GM23248 (cell line): Measurements from ENCODE around the gene ACACB.

ENCODE experiments used
- EZH2 ChIP-seq: fragments of 200-600 bp; sonication (generic); IDR thresholded peaks from 2 replicates; pipeline ENCODE4 v1.6.1; 2018; ENCODE audit warnings: antibody characterized with exemption, mild to moderate bottlenecking; ENCODE audit not compliant: insufficient read depth, poor library complexity, severe bottlenecking
- EZH2phosphoT487 ChIP-seq: fragments of 200-600 bp; sonication (generic); IDR thresholded peaks from 2 replicates; pipeline ENCODE4 v1.6.1; 2018; ENCODE audit warnings: antibody characterized with exemption, moderate library complexity, mild to moderate bottlenecking, low read depth; ENCODE audit not compliant: insufficient read depth

GRCh38 chr12:109232731-109233130 lies 116.3 kb downstream of the ACACB start:
- no peak for TF ChIP-seq EZH2
- no peak for TF ChIP-seq EZH2phosphoT487
